Stimulated activated CD4-positive, alpha-beta T cell treated with anti-CD3 and anti-CD28 coated beads, Interleukin-15, amount 100 ng/mL, for 48 hours (primary cell): ENCODE results near the gene CLSTN3.

Source experiments
- DNase-seq, 2 donors: peaks; one replicate each; pipeline ENCODE4 v3.0.0-alpha.2; 2020; ENCODE audit warnings: low read depth in 2 of 2

The CLSTN3 gene

GRCh38 chr12:7129872-7130691 is at the start of gene CLSTN3:
Gene CLSTN3, plus strand, starts transcription at chr12:7130371. Its CDS starts 278 bp downstream, at chr12:7130649.
- peak; percentile 68 to 78 for DNase-seq

DNA sequence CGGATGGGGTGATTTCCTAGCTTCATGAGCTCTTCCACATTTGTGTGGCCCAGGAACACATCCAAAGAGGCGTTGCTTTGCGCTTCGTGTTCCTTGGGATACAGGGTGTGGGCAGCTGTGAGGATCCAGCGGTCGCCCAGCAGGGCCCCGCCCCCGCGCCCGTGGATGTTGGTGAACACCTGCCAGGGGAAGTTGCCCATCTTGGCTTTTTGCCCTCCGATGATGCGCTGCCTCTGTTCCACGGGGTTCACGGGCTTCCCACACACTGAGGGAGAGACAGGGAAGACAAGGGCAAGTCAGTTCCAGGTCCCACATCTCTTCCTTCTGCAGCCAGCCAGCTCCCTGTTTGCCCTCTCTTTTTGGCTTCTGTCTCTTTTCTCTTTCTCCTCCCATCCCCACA is 49.1 kb upstream of the CLSTN3 start:
- DNase-seq: no peak

GRCh38 chr12:7083125-7083524 is 47.0 kb upstream of the CLSTN3 start:
- no peak for DNase-seq

DNA sequence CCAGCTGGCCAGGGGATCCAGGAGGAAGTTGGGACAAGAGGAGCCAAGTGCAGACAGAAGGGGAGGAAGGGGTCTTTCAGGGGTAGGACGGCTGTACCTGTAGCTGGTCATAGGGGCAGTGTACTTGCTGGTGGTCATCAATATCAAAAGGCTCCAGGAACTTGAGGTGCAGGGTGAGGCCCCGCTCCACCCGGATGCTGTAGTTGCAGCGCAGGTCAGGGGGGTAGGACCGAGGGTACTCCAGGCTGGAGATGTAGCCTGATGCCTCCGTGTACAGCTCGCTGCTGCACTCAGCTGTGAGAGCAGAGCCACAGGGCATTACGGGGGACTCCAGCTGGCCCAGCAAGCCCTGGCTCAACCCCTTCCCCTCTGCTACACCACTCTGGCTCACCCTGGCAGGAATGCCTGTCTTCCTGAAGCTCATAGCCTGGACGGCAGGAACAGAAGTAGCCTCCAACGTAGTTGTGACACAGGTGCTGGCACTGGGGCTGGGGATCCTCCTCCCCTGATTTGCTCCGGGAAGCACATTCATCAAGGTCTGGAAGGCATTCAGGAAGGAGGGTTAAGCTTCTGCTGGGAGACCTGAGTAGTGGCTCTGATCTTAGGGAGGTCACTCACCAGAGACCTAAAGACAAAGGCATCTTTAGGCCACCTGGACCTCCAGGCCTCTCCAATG is 40.8 kb upstream of the CLSTN3 start:
- no peak for DNase-seq

DNA sequence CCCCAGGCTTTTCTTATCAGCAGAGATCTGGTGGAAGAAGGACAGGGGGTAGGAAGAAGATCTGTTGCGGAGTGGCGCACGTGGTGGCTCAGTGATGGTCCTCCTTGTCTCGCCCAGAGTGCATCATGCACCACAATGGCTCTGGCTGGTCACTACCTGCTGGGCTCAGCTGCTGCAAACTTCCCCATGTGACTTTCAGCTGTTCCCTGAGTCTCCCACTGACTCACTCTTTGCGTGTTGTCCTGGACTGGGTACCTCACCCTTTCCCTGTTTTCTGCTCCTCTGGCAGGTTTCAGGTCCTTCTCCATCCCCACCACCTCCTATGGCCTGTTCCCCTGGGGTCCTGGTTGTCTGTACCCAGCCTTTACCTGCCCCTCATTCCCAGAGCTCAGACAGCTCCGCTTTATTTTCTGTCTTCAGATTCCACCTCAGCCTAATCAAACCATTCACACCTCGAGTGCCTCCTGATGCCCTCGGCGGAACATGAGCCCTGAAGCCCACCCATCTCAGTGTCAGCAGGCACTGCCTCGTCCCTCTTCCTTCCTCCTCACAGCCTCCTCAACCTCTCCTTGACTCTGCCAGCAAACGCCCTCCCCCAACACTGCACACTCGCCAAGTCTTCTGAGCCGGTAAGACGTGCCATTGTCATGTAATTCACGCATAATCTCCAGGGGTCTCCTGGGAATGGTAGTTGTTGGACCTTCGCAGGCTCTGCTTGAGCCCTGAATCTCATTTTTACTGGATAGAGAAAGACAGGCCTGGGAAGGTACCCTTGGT is 39.8 kb upstream of the CLSTN3 start:
- DNase-seq: no peak

- DNase-seq: no peak
Observed at GRCh38 chr12:7091171-7091570, 39.0 kb upstream of the CLSTN3 start.

DNA sequence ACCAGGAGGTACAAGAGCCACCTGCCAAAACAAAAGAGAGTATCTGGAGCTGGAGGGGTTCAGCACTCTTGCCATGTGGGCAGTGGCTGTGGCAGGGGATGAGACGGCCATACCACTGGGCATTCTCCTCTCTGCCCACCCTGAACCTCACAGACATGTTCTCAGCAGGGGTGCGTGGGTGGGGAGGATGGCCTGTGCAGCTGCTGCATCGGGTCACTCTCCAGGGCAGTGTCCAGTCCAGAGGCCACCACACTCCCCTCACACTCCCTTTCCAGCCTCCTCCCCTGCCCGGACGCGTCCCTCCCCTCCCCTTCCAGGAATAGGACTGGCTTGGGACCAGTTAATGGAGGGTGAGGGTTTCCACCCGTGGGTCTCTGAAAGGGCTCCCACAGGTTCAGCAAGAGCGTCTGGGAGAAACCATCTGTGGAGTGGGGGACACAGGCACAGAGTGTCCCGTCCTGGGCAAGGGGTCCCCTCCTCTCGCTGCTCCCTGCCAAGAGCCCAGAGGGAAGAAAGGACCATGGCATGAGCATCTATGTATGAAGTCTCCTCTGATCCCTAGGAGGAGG is 38.4 kb upstream of the CLSTN3 start:
- DNase-seq: no peak

- DNase-seq: peak; percentile 38 to 68
Observed at GRCh38 chr12:7092229-7092985, 37.8 kb upstream of the CLSTN3 start, which contains the start of gene C1R. Gene C1R, minus strand, starts transcription at chr12:7092445. Its CDS starts 57 bp downstream, at chr12:7092388.

DNA sequence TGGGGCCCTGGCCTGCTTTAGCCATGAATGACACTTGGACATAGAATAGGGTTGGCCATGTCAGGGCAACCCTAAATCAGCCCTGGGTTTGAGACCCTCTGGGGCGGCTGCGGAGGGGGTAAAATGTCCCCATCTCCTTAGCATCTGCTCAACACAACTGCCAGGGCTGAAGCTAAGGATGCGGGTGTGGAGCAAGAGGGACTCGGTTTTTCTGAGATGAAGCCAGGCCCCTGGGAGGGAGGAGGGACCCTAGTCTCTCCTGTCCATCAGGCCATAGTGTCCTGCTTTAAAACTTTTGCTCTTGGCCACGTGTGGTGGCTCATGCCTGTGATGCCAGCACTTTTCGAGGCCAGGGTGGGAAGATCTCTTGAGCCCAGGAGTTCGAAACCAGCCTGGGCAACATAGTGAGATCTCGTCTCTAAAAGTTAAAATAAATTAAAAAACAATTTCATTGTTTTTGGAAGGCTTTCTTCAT is 37.1 kb upstream of the CLSTN3 start:
- no peak for DNase-seq

DNA sequence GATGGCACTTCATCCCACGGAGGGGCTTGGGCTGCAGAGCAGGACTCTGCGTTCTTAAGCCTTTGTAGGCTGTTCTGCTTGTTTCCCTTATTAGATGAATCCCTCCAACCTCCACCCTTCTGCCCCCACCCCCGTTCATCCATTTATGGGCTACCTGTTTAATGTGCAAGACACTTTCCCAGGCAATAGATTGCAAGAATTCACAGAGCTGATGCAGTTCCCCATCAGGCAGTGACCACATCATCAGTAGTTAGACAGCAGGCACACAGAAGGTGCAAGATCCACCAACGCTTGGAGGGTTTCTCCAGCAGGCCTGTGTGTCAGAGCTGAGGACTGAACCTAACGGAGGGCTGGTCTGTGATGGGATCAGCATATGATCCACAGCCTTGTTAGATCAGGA is 36.7 kb upstream of the CLSTN3 start:
- no peak for DNase-seq

DNA sequence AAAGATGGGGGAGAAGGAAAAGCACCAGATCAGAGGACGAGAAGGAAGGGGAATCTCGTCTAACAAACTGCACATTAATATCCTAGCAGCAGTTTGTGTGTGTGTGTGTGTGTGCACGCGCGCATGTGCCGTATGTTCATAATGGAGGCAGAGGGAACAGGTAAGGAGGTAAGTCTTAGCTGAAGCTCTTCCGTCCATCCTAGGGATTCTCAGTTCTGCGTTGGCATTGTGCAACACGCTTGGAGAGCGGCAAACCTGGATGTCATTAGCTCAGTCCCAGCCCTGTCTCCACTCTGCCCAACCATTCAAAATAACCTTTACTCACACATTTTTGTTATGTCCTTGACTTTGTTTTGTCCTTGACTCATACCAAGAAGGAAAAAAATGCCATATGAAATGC is 36.3 kb upstream of the CLSTN3 start:
- no peak for DNase-seq

DNA sequence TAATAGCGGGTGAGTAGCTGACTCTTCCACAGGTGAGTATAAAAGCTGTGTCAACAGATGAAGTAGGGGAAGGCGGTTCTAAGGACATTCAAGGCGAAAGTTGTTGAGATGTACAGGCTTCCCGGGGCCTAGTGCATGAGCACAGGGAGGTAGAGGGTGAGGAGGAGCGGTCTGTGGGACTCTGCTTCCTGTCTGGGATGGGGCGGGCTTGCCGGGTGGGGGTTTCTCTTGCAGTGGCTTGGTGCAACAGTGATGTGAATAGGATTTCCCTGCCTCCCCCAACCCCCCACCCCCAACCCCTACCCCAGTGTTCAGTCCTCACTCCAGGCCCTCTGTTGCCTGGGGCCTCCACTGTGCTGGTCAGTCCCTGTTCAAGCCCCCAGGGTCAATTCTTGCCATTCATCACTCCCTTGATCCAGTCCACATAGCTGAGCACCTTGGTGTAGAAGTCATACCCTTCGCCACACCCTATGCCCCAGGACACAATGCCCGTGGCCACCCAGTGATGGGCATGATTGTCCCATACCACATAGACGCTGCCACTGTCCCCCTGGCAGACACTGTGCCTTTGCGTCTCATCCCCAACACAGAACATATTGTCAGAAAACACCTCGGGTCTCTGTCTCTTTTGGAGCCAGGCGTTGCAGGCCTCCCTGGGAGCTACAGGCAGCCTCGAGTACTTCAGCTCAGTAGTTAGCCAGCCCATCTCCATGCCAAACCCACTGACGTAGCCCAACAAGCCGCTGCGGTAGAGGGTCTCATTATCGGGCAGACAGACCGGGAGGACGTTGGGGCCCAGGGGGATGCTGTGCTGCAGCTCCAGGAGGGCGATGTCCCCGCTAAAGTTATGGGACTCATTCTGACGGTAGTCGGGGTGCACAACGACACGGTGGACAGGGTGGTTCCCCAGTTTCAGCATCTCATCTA is 33.9 kb upstream of the CLSTN3 start:
- DNase-seq: no peak

DNA sequence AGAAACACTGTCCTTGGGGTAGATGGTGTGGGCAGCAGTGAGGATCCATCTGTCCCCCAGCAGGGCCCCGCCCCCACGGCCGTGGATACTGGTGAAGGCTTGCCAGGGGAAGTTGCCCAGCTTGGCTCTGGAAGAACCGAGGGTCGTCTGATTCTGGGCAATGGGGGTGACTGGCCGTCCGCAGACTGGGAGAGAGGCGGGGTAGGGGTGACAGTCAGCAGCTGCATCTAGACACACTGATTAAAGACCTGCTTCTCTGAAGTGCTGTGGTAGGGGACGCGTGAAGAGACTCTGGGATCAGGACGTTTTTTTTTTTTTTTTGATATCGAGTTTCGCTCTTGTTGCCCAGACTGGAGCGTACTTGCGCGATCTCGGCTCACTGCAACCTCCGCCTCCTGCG is 33.2 kb upstream of the CLSTN3 start:
- DNase-seq: no peak

DNA sequence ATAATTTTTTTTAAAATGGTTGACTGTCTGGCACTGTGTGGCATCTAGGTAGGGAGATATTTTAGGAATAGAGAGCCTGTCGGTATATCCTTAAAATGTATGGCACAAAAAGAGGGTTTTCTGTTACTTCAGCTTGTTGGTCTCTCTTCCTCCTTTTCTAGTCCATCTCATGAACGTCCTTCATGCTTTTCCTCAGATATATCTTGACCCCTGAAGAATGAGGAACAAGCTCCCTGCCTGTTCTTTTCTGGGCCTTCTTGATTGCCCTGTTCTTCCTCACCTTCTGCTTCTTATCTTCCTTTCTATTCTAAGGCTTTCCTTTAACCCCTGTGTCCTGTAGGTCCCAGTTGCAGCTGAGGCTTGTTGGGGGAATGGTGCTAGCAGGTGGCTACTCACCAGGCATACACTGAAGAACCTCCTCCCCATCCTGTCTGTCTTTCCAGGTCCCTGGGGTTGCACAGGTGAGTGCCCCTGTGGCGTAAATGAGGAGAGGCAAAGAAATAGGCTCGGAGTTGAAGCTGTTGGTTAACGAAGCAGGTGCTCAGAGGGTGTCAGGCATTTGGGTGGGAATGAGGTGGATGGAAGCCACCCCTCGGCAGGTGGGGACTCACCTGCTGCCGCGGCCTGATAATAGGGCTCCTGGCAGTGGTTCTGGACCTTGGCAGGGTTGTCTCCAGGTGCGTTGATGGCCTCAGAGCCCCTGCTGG is 30.7 kb upstream of the CLSTN3 start:
- no peak for DNase-seq

DNA sequence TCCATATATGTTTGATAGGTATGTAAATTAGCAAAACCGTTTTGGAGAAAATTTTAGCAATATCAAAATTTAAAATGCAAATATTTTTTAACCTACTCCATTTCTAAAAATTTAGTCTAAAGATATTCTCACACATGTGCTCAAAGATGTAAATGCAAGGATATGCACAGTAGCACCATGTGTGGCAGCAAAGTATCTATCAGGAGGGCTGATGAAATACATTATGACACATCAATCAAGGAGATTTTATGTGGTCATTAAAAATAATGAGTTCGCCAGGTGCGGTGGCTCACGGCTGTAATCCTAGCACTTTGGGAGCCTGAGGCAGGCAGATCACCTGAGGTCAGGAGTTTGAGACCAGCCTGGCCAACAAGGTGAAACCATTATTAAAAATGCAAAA is 29.9 kb upstream of the CLSTN3 start:
- DNase-seq: no peak

GRCh38 chr12:7101047-7101693 is 29.0 kb upstream of the CLSTN3 start:
- DNase-seq: no peak

DNA sequence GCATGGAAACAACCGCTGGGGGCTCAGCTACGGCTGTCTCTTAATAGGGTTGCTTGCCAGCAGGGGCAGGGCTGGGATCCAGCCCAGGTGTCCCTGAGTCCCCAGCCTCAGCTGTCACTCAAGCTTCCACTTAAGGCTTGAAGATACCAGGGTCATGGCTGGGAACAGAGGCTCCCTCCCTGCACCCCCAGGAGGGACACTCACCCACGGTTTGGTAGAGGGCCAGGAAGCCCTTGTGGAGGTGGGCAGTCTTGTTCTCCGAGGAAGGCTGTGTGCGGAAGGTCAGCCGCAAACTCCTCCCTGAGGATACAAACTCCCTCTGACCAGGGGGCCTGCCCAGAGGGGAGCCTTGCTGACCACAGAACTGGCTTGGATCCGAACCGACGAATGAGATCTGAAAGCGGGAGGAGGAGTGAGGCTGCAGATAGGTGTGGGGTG is 28.5 kb upstream of the CLSTN3 start:
- no peak for DNase-seq

- no peak for DNase-seq
Observed at GRCh38 chr12:7102582-7102981, 27.6 kb upstream of the CLSTN3 start.
